NCI-H1436 (cell line): ENCODE measurements around the gene GID8.

Experiments
- DNase-seq: peaks from one replicate; lab custom pipeline; 2025; lab: John Stamatoyannopoulos, UW

Gene GID8

GRCh38 chr20:62943396-62943795 is 5.4 kb downstream of the GID8 start:
- DNase-seq, result no peak

GRCh38 chr20:62944184-62944583 is 6.2 kb downstream of the GID8 start:
- DNase-seq, result no peak

DNA sequence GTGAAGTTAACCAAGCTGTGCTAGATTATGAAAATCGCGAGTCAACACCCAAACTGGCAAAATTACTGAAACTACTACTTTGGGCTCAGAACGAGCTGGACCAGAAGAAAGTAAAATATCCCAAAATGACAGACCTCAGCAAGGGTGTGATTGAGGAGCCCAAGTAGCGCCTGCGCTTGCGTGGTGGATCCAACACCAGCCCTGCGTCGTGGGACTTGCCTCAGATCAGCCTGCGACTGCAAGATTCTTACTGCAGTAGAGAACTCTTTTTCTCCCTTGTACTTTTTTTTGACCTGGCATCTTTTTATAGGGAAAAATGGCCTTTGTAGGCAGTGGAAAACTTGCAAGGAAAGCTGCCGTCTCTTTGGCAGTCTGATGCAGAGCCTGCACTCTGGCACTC is 6.8 kb downstream of the GID8 start:
- DNase-seq, result no peak

- DNase-seq, result no peak
Measured at GRCh38 chr20:62945771-62946339, 7.9 kb downstream of the GID8 start.

DNA sequence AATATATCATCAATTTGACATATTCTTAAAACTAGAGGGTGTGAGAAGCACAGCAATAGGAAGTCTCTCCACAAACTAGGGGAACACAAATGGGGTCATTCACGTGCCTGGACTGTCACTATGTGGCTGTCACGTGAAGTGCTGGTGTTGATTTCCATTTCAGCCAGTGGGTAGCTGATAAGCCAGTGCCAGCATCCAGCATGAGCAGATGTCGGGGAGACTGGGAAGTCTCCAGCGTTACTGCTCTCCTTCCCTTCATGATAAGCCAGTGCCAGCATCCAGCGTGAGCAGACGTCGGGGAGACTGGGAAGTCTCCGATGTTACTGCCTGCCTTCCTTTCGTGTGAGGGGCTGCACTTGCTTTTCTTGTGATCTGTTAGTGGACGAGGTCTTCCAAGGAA is 9.0 kb downstream of the GID8 start:
- no peak for DNase-seq

GRCh38 chr20:62947532-62948300 is 9.8 kb downstream of the GID8 start:
- no peak for DNase-seq

DNA sequence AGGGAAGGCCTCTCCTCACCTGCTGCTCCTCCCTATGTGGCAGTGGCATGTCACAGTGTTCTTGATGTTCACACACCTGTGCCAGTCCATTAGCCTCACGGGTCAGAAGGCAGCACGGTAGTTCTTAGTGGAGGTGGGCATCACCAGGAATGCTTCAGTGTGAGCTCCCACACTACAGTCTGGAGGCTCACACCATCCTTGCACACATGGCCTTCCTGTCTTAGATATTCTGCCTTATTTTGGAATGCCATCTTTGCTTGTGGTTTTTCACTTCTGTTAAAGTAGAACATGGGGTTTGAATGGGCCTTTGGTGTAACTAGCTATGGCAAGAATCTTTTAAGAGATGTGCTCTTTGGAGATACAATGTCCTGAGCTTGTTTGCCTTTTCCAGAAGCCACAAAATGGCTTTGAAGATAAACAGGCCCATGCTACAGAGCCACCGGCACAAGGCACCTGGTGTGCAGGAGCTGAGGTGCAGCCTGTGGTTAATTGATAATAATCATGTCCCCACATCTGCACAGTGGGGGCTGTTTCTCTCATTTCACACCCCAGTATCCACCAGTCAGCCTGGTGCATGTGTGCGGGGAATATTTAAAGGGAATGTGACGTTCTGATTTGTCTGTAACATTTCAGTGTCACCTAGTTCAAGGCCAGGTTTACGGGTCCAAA is 11.3 kb downstream of the GID8 start:
- DNase-seq, result no peak

DNA sequence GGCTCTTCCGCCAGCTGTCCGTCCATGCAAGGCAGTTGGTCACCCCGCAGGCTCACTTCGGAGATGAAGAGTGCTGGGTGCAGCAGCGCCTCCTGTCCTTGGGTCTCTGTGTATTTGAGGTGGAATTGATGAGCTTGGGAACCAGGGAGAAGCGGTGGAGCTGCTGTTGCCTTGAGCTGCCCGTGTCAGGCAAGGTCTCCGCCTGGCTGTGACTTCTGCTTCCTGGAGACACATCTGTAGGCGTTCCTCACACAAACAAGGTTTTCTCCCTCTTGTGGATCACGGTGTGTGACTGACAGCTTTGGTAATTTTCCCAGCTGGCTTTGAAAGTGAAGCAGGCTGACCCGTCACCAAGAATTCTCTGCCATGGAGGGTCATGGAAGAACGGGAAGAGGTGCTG is 12.0 kb downstream of the GID8 start:
- no peak for DNase-seq

DNA sequence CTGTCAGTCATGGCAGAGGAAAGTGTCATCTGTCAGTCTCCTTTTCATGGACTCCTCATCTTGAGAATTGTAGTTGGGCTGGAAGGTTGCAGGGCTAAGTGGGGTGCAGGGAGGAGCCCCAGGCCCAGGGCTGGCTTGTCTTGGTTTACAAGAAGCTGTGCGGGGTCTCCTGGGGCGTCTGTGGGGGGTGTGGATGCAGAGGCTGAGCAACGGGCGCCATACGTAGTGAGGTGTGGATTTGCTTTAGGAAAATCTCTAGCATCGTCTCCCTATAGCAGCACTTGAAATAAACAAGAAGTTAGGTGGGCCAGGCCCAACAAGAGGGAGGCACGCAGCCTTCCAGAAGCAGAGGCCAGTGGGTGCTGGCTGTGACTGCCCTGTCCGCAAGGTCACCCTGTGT is 12.8 kb downstream of the GID8 start:
- DNase-seq, result no peak

DNA sequence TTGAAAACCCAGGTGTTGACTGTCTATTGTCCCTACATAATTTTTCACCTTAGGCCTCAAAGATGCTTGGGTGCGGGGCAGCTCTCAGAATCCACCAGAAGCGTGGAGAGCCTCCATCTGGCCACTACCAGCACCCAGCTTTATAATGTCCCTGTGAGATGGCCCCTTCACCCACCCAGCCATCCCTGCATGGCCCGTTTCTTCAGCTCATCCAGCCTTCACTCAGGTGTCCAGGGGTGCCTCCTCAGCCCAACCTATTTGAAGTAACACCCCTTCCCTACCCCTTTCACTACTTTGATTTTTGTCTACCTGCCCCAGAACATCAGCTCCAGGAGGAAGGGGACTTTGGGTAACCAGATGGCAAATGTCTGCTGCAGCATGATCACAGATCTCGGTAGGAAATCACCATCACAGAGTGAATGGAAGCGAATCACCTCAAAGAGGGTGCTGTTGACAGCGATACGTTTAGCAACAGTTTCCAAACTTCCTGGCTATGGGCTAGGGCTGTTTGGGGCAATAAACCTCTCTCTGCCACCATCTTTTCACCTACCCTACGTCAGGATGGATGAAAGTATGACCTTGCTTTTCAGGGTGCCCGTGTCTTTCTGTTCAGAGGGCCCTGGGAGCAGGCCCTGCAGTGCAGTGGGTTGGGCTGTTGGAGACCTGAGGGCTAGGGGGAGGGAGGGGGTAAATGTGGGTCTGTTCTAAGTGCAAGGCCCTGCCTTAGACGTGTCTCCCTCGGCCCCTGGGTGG is 13.4 kb downstream of the GID8 start:
- DNase-seq, result no peak

- no peak for DNase-seq
Measured at GRCh38 chr20:62951896-62952372, 14.0 kb downstream of the GID8 start.

DNA sequence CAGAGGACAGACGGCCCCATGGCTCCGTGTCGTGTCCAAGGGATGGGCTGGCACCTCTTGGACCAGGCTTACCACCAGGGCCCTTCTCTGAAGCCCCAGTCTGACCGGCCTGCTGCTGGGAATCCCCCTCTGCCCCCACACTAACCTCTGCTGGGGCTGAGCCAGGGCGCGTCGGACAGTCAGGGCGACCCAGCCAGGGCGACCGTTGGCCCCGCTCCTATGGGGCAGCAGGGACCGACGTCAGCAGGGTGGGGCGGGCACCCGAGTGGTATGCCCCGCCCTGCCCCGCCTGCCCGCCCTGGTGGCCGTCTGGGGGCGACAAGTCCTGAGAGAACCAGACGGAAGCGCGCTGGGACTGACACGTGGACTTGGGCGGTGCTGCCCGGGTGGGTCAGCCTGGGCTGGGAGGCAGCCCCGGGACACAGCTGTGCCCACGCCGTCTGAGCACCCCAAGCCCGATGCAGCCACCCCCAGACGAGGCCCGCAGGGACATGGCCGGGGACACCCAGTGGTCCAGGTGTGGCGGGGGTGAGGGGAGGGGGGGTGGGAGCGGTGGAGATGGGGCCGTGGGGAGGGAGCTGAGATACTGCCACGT is 14.5 kb downstream of the GID8 start, which contains the start of gene SLC17A9:
SLC17A9 (plus strand) TSS at position 337 of the 595 bp plus-strand sequence; CDS start at position 459, 122 bp downstream.
- no peak for DNase-seq

DNA sequence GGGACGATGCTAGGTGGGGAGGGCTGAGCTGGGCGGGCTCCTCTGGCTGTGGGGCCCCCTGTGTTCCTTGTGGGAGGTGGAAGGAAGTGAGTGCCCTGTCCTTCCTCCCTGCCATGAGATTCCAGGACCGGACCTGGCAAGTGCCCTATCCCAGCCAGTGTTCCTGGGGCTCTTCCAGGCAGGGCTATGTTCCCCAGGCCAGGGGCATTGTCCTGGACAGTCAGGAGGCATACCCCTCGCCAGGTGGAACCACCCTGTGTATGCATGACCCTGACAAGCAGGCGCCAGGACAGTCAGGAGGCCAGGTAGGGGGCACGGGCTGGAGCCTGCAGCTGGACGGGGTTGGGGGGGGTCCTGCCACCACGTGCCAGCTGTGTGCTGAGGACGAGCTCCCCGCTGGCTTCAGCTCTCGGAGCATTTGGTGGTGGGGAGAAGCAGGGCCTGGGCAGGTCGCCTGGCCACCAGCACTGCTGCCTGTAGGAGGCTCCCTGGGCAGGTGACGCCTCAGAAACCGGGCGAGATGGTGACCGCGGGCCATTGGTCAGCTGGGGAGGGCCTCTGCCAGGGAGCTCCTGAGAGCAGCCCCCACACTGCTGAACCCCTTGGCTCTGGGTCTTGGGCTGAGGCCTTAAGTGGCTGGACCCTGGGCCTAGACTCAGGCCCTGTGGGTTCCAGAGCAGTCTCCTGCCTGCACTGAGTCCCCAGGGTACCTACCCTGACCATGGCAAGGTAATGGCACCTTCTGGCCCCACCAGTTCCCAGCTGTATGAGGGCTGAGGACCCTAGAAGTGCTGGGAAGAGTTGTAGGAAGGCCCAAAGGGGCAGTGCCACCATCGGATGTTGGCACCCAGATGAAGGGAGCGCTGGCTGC is 15.3 kb downstream of the GID8 start:
- no peak for DNase-seq

DNA sequence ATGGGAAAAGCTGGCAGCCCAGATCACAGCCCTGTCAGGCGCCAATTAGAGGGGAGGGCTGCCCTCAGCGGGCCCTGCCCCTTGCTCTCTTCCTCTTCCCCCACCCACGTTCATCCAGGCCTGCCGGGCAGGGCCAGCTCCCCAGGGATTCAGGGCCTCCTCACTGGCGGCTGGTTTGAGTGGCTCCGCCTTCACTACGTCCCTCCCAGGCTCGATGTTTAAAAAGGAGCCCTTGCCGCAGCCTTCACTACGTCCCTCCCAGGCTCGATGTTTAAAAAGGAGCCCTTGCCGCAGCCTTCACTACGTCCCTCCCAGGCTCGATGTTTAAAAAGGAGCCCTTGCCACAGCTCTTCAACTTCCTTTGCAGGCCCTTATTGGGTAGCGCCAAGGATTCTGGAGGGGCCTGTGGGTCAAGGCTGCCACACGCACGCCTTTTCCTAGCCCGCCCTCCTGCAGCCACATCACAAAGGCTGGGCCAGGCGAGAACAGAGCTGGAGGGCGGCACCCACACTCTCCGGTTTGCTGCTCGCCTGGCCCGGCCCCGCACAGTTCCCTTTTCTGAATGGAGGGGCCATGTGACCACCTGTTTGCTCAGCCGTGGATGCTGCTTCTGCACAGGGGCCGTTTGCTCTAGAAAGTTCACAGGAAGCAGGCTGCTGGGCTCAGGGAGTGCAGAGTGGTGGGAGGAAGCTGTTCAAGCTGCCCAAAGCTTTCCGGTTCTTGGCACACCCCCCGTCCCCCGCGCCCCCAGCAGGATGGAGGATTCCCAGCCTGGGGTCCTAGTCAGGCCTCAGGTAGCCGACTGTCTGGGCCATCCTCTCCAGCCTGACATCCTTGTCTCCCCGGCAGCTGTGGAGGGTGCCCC is 16.1 kb downstream of the GID8 start:
- DNase-seq, result peak; percentile 85

DNA sequence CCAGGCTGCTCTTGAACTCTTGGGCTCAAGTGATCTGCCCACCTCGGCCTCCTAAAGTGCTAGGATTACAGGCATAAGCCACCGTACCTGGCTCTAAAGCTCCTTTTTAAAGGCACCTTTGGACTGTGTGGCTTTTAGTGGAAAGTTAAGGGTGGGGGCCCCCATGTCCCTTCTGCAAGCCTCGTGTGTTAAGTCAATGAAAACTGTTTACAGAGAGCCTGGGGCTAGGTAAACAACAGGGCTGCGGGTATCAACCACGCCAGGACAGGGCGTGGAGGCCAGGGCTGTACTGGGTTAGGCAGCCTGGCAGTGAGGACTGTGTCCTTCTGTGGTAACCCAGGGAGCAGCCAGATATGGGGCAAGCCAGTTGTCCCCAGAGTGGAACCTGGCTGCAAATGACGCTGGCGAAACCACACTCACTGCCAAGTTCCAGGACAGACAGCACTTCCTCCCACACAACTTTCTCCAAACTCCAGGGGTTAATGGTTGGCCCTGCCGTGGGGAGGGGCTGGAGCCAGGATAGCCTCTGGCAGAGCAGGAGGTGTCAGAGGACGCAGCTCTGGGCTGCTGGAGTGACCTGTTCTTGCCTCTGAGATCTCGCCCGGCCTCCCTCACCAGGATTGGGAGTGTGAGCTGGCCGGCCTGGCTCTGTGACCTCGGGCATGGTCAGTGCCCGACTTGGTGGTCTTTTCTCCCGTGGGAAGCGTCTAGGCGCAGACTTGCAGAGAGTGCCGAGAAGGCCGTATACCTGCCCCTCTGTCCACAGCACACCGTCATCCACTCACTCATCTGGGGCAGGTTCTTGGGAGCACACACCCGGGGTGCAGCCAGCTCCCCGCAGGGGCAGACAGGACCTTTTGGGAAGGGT is 17.8 kb downstream of the GID8 start:
- no peak for DNase-seq

- no peak for DNase-seq
Measured at GRCh38 chr20:62956387-62957135, 18.6 kb downstream of the GID8 start.

- no peak for DNase-seq
Measured at GRCh38 chr20:62957136-62958117, 19.5 kb downstream of the GID8 start.
